A673 (cell line): ENCODE results near the gene FBXW5. TPM values are rescaled to one million over a fixed set of nuclear protein-coding genes. Genes with fewer than 3 reads are reported as not detected.

Experiments
- BruUV-seq: library from RNA; stranded (reverse); fragments of 400-500 nt; replicated peaks from 2 replicates; lab custom pipeline; 2021; lab: Mats Ljungman, UMichigan
- CTCF ChIA-PET: fragments of 300-600 bp; sonication (Branson Sonifier 250); formaldehyde crosslinking; loops from one replicate; lab custom pipeline; 2022; ENCODE audit warnings: antibody characterized with exemption; lab: Charles Lee
- POLR2A ChIA-PET: fragments of 300-600 bp; sonication (Branson Sonifier 250); formaldehyde crosslinking; loops from one replicate; lab custom pipeline; 2022; ENCODE audit warnings: antibody characterized with exemption; ENCODE audit not compliant: low non-redundant PET; lab: Charles Lee
- DNase-seq: peaks from one replicate; pipeline ENCODE4 v3.0.0-alpha.2; 2015; ENCODE audit warnings: low spot score
- H3K27ac ChIP-seq: fragments of 200-600 bp; sonication (generic); 2 replicates; pipeline ENCODE4 v1.5.1; 2016; ENCODE audit warnings: mixed run types, low read depth, mild to moderate bottlenecking, mixed read lengths, antibody characterized with exemption, low read length; ENCODE audit not compliant: poor library complexity, severe bottlenecking
- H3K27me3 ChIP-seq: fragments of 200-600 bp; sonication (generic); replicated peaks from 2 replicates; pipeline ENCODE4 v1.6.1; 2017; ENCODE audit warnings: mixed run types, low read depth, mild to moderate bottlenecking, mixed read lengths, antibody characterized with exemption, low read length; ENCODE audit not compliant: insufficient read depth, poor library complexity
- H3K36me3 ChIP-seq: fragments of 200-600 bp; sonication (generic); 2 replicates; pipeline ENCODE4 v1.6.1; 2016; ENCODE audit warnings: mixed run types, mild to moderate bottlenecking, mixed read lengths, antibody characterized with exemption, low read length; ENCODE audit not compliant: insufficient read depth, poor library complexity, severe bottlenecking
- H3K4me1 ChIP-seq: fragments of 200-600 bp; sonication (generic); 2 replicates; pipeline ENCODE4 v1.6.1; 2017; ENCODE audit warnings: mixed run types, mild to moderate bottlenecking, mixed read lengths, antibody characterized with exemption, low read length; ENCODE audit not compliant: insufficient read depth, poor library complexity, severe bottlenecking
- H3K4me3 ChIP-seq: fragments of 200-600 bp; sonication (generic); 2 replicates; pipeline ENCODE4 v1.5.1; 2016; ENCODE audit warnings: low read depth, mixed run types, mild to moderate bottlenecking, mixed read lengths, low read length; ENCODE audit not compliant: poor library complexity, severe bottlenecking
- H3K9me3 ChIP-seq: fragments of 200-600 bp; sonication (generic); 2 replicates; pipeline ENCODE4 v1.6.1; 2016; ENCODE audit warnings: mixed run types, low read depth, mild to moderate bottlenecking, mixed read lengths, antibody characterized with exemption, low read length; ENCODE audit not compliant: poor library complexity, severe bottlenecking
- CTCF ChIP-seq: fragments of 300-800, 200-600 bp; sonication (generic); conservative IDR thresholded peaks from 2 replicates; pipeline ENCODE4 v1.5.1; 2017; ENCODE audit warnings: low read depth, mild to moderate bottlenecking, antibody characterized with exemption, low read length, moderate library complexity, mixed read lengths
- EZH2 ChIP-seq: fragments of 200-600 bp; sonication (generic); IDR thresholded peaks from 2 replicates; pipeline ENCODE4 v1.6.1; 2017; ENCODE audit warnings: borderline replicate concordance, low read depth, mild to moderate bottlenecking, mixed read lengths, antibody characterized with exemption, low read length; ENCODE audit not compliant: poor library complexity, severe bottlenecking
- intact Hi-C: fragments of 100-400 bp; cut with micrococcal nuclease; formaldehyde crosslinking; loops from one replicate; pipeline ENCODE4 v1.10.0; 2022; ENCODE audit not compliant: unreplicated experiment
- total RNA-seq: library from RNA; stranded (reverse); gene quantifications from 2 replicates; pipeline ENCODE4 v1.2.3, GENCODE V29; 2021

Gene FBXW5
- total RNA-seq, 1 experiment from 2014 or later: 81.8 TPM

- Histone ChIP-seq H3K4me1 (no peaks in the 10 kb centered on the region), H3K36me3 (no peaks in the 10 kb centered on the region), H3K9me3 (no peaks in the 10 kb centered on the region), H3K27me3 (no peaks in the 10 kb centered on the region), H3K4me3 (no peak overlapping the region), H3K27ac (no peak overlapping the region)
- no peak for DNase-seq
- TF ChIP-seq EZH2 (no peak), CTCF (no peak)
- intact Hi-C loops: no loop called here
- CTCF ChIA-PET: no interaction called here
- no TSS peak for BruUV-seq
- POLR2A ChIA-PET: no interaction called here
Measured at GRCh38 chr9:136955202-136955942, 10.8 kb upstream of the FBXW5 start.

GRCh38 chr9:136954270-136955083, 9.9 kb upstream of the FBXW5 start:
- Histone ChIP-seq H3K4me1 (no peaks in the 10 kb centered on the region), H3K4me3 (no peak overlapping the region), H3K27me3 (no peaks in the 10 kb centered on the region), H3K27ac (no peak overlapping the region), H3K36me3 (no peaks in the 10 kb centered on the region), H3K9me3 (no peaks in the 10 kb centered on the region)
- ChIA-PET POLR2A (no interaction called here), CTCF (no interaction called here)
- DNase-seq: no peak
- no TSS peak for BruUV-seq
- TF ChIP-seq CTCF: no peak
- TF ChIP-seq EZH2: no peak
- intact Hi-C loops: no loop called here

- intact Hi-C loops: no loop called here
- no peaks in the 10 kb centered on the region for H3K9me3 ChIP-seq
- H3K27me3 ChIP-seq: no peaks in the 10 kb centered on the region
- ChIA-PET POLR2A (no interaction called here), CTCF (no interaction called here)
- no peaks in the 10 kb centered on the region for H3K4me1 ChIP-seq
- no peak overlapping the region for H3K4me3 ChIP-seq
- no peaks in the 10 kb centered on the region for H3K36me3 ChIP-seq
- no peak for DNase-seq
- H3K27ac ChIP-seq: no peak overlapping the region
- BruUV-seq: no TSS peak
- no peak for TF ChIP-seq CTCF
Measured at GRCh38 chr9:136953771-136954269, 9.3 kb upstream of the FBXW5 start.
